Measurements from ENCODE around the gene CCBE1. TPM values are rescaled to one million over a fixed set of nuclear protein-coding genes. Genes with fewer than 3 reads are reported as not detected.

CCBE1 gene
- total and polyA plus RNA-seq, 9 of the 15 experiments (the other 6 are each of a cell fraction or from before 2014, with no cell fraction given), result 0.20 TPM; not detected in 8

GRCh38 chr18:59612381-59612780 lies 84.8 kb downstream of the CCBE1 start (continued):
- TF ChIP-seq E2F8 (IDR thresholded peaks at IDR 0.05; ENCODE audit: low read depth, partially characterized antibody) (no peak), SRSF3 (IDR thresholded peaks at IDR 0.05; ENCODE audit: insufficient read depth, low read length) (no peak), PREB (CRISPR knock-in tag; IDR thresholded peaks at IDR 0.05) (no peak), NBN (IDR thresholded peaks at IDR 0.05; ENCODE audit: low read depth) (no peak), TFE3 (CRISPR knock-in tag; IDR thresholded peaks at IDR 0.05) (no peak), ZNF384 (IDR thresholded peaks at IDR 0.05; ENCODE audit: low read depth, low read length) (no peak), CHAMP1 (IDR thresholded peaks at IDR 0.05) (no peak), PYGO2 (tag; IDR thresholded peaks at IDR 0.05) (no peak), NFRKB (IDR thresholded peaks at IDR 0.05; ENCODE audit: low read depth) (no peak), ZBTB5 (IDR thresholded peaks at IDR 0.05) (no peak)
